SK-N-SH (cell line): ENCODE results near the gene CRIP3. TPM values are rescaled to one million over a fixed set of nuclear protein-coding genes. Genes with fewer than 3 reads are reported as not detected.

Experiments used
- CTCF ChIA-PET: fragments of 300-600, 350-600 bp; formaldehyde crosslinking; extraction: SDS; loops from one replicate; lab custom pipeline; 2021; lab: Yijun Ruan, JAX
- POLR2A ChIA-PET: fragments of 350-600 bp; sonication (Branson Sonifier 250); formaldehyde crosslinking; extraction: SDS; loops from one replicate; lab custom pipeline; 2020; ENCODE audit warnings: antibody characterized with exemption, inconsistent platforms; lab: Yijun Ruan, JAX
- DNase-seq: peaks from one replicate; pipeline ENCODE4 v3.0.0; 2012
- H2AFZ ChIP-seq: fragments of 200-600 bp; sonication (generic); 2 replicates; pipeline ENCODE4 v1.8.1; 2016; ENCODE audit warnings: antibody characterized with exemption, mild to moderate bottlenecking, low read depth
- H3F3A ChIP-seq: fragments of 200-600 bp; sonication (generic); replicated peaks from 2 replicates; pipeline ENCODE3; 2016; ENCODE audit warnings: antibody characterized with exemption, mild to moderate bottlenecking; ENCODE audit not compliant: insufficient read depth
- H3K27ac ChIP-seq, 2 experiments: fragments of 200-500 bp in 1 of 2; fragments of 200-600 bp in 1 of 2; sonication (Bioruptor generic) in 1 of 2; sonication (generic), shearing (Covaris generic) in 1 of 2; 2 replicates each; pipeline versions ENCODE4 v1.5.1 to v1.6.1; 2014 to 2016; ENCODE audit warnings: low read depth in 2 of 2, inconsistent platforms in 1 of 2, low read length in 1 of 2, mild to moderate bottlenecking in 1 of 2, mixed read lengths in 1 of 2
- H3K27me3 ChIP-seq: fragments of 200-600 bp; sonication (generic), shearing (Covaris generic); 2 replicates; pipeline ENCODE4 v1.6.1; 2016; ENCODE audit warnings: mixed run types; ENCODE audit not compliant: insufficient read depth
- H3K36me3 ChIP-seq, 2 experiments: fragments of 200-500 bp in 1 of 2; fragments of 200-600 bp in 1 of 2; sonication (Bioruptor generic) in 1 of 2; sonication (generic) in 1 of 2; replicated peaks in 1 of 2; 2 replicates each; pipeline versions ENCODE3 to v1.5.1; 2014 to 2016; ENCODE audit warnings: low read length in 1 of 2, mild to moderate bottlenecking in 1 of 2; ENCODE audit not compliant: insufficient read depth in 2 of 2, control insufficient read depth in 1 of 2
- H3K4me1 ChIP-seq, 2 experiments: fragments of 200-500 bp in 1 of 2; fragments of 200-600 bp in 1 of 2; sonication (Bioruptor generic) in 1 of 2; sonication (generic), shearing (Covaris generic) in 1 of 2; 2 replicates each; pipeline versions ENCODE4 v1.5.1 to v1.6.1; 2014 to 2016; ENCODE audit warnings: low read depth in 1 of 2, low read length in 1 of 2, mixed run types in 1 of 2; ENCODE audit not compliant: insufficient read depth in 2 of 2, control insufficient read depth in 1 of 2
- H3K4me2 ChIP-seq: fragments of 200-600 bp; sonication (generic), shearing (Covaris generic); 2 replicates; pipeline ENCODE4 v1.6.1; 2017; ENCODE audit warnings: mixed run types
- H3K4me3 ChIP-seq, 2 experiments: fragments of 200-500 bp in 1 of 2; fragments of 200-600 bp in 1 of 2; sonication (Bioruptor generic) in 1 of 2; sonication (generic), shearing (Covaris generic) in 1 of 2; 2 replicates each; pipeline versions ENCODE4 v1.5.1 to v1.8.1; 2014 to 2016; ENCODE audit warnings: low read depth in 2 of 2, inconsistent platforms in 1 of 2, low read length in 1 of 2, mild to moderate bottlenecking in 1 of 2, mixed read lengths in 1 of 2, moderate library complexity in 1 of 2
- H3K79me2 ChIP-seq: fragments of 200-600 bp; sonication (generic); 2 replicates; pipeline ENCODE4 v1.8.1; 2017; ENCODE audit warnings: mild to moderate bottlenecking; ENCODE audit not compliant: insufficient read depth
- H3K9ac ChIP-seq: fragments of 200-600 bp; sonication (generic); 2 replicates; pipeline ENCODE4 v1.6.1; 2017; ENCODE audit warnings: mixed run types
- H3K9me2 ChIP-seq: fragments of 200-600 bp; sonication (generic); 2 replicates; pipeline ENCODE4 v1.6.1; 2017; ENCODE audit warnings: mixed run types
- H3K9me3 ChIP-seq: fragments of 200-600 bp; sonication (generic); 2 replicates; pipeline ENCODE4 v1.6.1; 2017; ENCODE audit warnings: mixed run types, mild to moderate bottlenecking, moderate library complexity
- H4K20me1 ChIP-seq: fragments of 200-600 bp; sonication (generic); 2 replicates; pipeline ENCODE4 v1.6.1; 2017; ENCODE audit warnings: mild to moderate bottlenecking, mixed run types; ENCODE audit not compliant: insufficient read depth
- CHD2 ChIP-seq: fragments of 150-350 bp; IDR thresholded peaks from 2 replicates; pipeline ENCODE4 v1.6.1; 2018; ENCODE audit warnings: low read length; ENCODE audit not compliant: partially characterized antibody
- EZH2phosphoT487 ChIP-seq: fragments of 200-600 bp; sonication (generic); IDR thresholded peaks from 2 replicates; pipeline ENCODE4 v1.6.1; 2017; ENCODE audit warnings: low read depth, mixed run types, mild to moderate bottlenecking, antibody characterized with exemption, moderate library complexity, borderline replicate concordance
- FOSL2 ChIP-seq: IDR thresholded peaks from 2 replicates; pipeline ENCODE4 v1.4.0; 2012; ENCODE audit warnings: low read depth, mild to moderate bottlenecking, moderate library complexity, borderline replicate concordance
- FOXJ3 ChIP-seq: sonication (generic); formaldehyde crosslinking; IDR thresholded peaks from 2 replicates; pipeline ENCODE4 v1.5.1; 2020; ENCODE audit warnings: mild to moderate bottlenecking, missing genetic modification reagents
- GATA2 ChIP-seq: sonication (generic); formaldehyde crosslinking; IDR thresholded peaks from 2 replicates; pipeline ENCODE4 v1.5.0; 2020; ENCODE audit warnings: mild to moderate bottlenecking, missing genetic modification reagents
- MEF2A ChIP-seq: IDR thresholded peaks from 2 replicates; pipeline ENCODE4 v1.4.0; 2012; ENCODE audit warnings: low read depth, borderline replicate concordance
- NFIC ChIP-seq: IDR thresholded peaks from 2 replicates; pipeline ENCODE4 v1.4.0; 2012; ENCODE audit warnings: borderline replicate concordance
- POLR2AphosphoS5 ChIP-seq: IDR thresholded peaks from 2 replicates; pipeline ENCODE4 v1.6.1; 2012; ENCODE audit warnings: low read depth, low read length
- RAD21 ChIP-seq: IDR thresholded peaks from 2 replicates; pipeline ENCODE4 v1.6.1; 2012; ENCODE audit warnings: mild to moderate bottlenecking, low read length
- RCOR1 ChIP-seq: fragments of 150-350 bp; IDR thresholded peaks from 2 replicates; pipeline ENCODE4 v1.6.1; 2017; ENCODE audit warnings: antibody characterized with exemption, low read length
- RFX5 ChIP-seq: IDR thresholded peaks from 2 replicates; pipeline ENCODE4 v1.6.1; 2012; ENCODE audit warnings: mild to moderate bottlenecking, improper control_type of control experiment, low read length
- RXRA ChIP-seq: IDR thresholded peaks from 2 replicates; pipeline ENCODE4 v1.4.0; 2012; ENCODE audit warnings: low read depth, mild to moderate bottlenecking, borderline replicate concordance
- SIN3A ChIP-seq: IDR thresholded peaks from 2 replicates; pipeline ENCODE4 v1.6.1; 2012; ENCODE audit warnings: low read depth, mild to moderate bottlenecking, low read length, moderate library complexity, borderline replicate concordance
- SMC3 ChIP-seq: IDR thresholded peaks from 2 replicates; pipeline ENCODE4 v1.6.1; 2012; ENCODE audit warnings: low read depth, low read length, improper control_type of control experiment
- TAF1 ChIP-seq: IDR thresholded peaks from 2 replicates; pipeline ENCODE4 v1.6.1; 2012; ENCODE audit warnings: low read depth, mild to moderate bottlenecking, low read length, moderate library complexity, borderline replicate concordance
- TCF12 ChIP-seq: IDR thresholded peaks from 2 replicates; pipeline ENCODE4 v1.4.0; 2012
- TEAD4 ChIP-seq: IDR thresholded peaks from 2 replicates; pipeline ENCODE4 v1.4.0; 2012; ENCODE audit warnings: mild to moderate bottlenecking, borderline replicate concordance; ENCODE audit not compliant: insufficient read depth
- WGBS: methylation state at CpG from one replicate; pipeline ENCODE4 v1.1.6; 2017; ENCODE audit warnings: low lambda C conversion rate; 5-methylcytosine and 5-hydroxymethylcytosine counted together
- polyA plus RNA-seq, 3 experiments: library from polyadenylated mRNA; depleted of rRNA; stranded (reverse); fragments of >200 nt; gene quantifications; 2 replicates each; pipeline ENCODE4 v1.2.3, GENCODE V29; 2012
- TF ChIP-seq, protein P1 (sequence below): IDR thresholded peaks from 2 replicates; pipeline ENCODE4 v1.6.1; 2012; ENCODE audit warnings: mild to moderate bottlenecking, low read depth, low read length, moderate library complexity
- TF ChIP-seq, protein P2 (sequence below): IDR thresholded peaks from 2 replicates; pipeline ENCODE4; 2012
- TF ChIP-seq, protein P3 (sequence below): IDR thresholded peaks from 2 replicates; pipeline ENCODE4 v1.4.0; 2012; ENCODE audit warnings: low read depth, borderline replicate concordance
- TF ChIP-seq, protein P4 (sequence below): IDR thresholded peaks from 2 replicates; pipeline ENCODE4 v1.4.0; 2012; ENCODE audit warnings: low read depth

Gene CRIP3
- polyA plus RNA-seq, 1 of the 3 experiments (the other 2 are of a cell fraction): not detected

DNA sequence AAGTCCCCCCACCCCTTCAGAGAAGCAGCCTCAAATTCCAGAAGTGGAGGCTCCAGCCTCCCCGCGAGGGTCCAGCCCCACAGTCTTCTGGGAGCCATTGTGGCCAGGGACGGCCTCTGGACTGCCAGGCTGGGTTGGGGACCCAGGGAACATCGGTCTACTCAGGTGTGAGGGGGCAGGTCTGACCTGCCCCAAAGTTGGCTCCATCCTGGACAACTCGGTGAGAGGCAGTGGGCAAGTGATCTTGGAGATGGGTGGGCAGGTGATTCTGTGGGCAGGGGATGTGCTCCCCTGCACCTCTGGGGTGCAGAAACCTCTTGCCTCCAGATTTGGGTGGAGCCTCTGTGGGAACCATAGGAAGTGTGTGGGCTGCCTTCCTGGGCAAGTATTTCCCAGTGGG is 22.8 kb downstream of the CRIP3 start:
- Histone ChIP-seq H2AFZ (no peak overlapping the region), H3F3A (no peaks in the 10 kb centered on the region), H3K9me3 (no peaks in the 10 kb centered on the region), H3K4me2 (no peak overlapping the region), H3K27ac (no peak overlapping the region), H3K27me3 (no peaks in the 10 kb centered on the region), H3K4me1 (no peaks in the 10 kb centered on the region), H3K9ac (no peak overlapping the region), H3K4me3 (no peak overlapping the region), H3K79me2 (no peaks in the 10 kb centered on the region), H3K36me3 (no peaks in the 10 kb centered on the region), H3K9me2 (no peaks in the 10 kb centered on the region), H4K20me1 (no peaks in the 10 kb centered on the region)
- no peak for DNase-seq
- TF ChIP-seq EZH2phosphoT487: no peak
- no peak for TF ChIP-seq NFIC
- TF ChIP-seq RAD21: no peak
- no peak for TF ChIP-seq RXRA
- TF ChIP-seq SIN3A: no peak
- no peak for TF ChIP-seq CHD2
- no peak for TF ChIP-seq FOXJ3
- no peak for TF ChIP-seq RFX5
- no peak for TF ChIP-seq POLR2AphosphoS5
- TF ChIP-seq, protein P1, sequence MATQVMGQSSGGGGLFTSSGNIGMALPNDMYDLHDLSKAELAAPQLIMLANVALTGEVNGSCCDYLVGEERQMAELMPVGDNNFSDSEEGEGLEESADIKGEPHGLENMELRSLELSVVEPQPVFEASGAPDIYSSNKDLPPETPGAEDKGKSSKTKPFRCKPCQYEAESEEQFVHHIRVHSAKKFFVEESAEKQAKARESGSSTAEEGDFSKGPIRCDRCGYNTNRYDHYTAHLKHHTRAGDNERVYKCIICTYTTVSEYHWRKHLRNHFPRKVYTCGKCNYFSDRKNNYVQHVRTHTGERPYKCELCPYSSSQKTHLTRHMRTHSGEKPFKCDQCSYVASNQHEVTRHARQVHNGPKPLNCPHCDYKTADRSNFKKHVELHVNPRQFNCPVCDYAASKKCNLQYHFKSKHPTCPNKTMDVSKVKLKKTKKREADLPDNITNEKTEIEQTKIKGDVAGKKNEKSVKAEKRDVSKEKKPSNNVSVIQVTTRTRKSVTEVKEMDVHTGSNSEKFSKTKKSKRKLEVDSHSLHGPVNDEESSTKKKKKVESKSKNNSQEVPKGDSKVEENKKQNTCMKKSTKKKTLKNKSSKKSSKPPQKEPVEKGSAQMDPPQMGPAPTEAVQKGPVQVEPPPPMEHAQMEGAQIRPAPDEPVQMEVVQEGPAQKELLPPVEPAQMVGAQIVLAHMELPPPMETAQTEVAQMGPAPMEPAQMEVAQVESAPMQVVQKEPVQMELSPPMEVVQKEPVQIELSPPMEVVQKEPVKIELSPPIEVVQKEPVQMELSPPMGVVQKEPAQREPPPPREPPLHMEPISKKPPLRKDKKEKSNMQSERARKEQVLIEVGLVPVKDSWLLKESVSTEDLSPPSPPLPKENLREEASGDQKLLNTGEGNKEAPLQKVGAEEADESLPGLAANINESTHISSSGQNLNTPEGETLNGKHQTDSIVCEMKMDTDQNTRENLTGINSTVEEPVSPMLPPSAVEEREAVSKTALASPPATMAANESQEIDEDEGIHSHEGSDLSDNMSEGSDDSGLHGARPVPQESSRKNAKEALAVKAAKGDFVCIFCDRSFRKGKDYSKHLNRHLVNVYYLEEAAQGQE: no peak
- TF ChIP-seq, protein P2, sequence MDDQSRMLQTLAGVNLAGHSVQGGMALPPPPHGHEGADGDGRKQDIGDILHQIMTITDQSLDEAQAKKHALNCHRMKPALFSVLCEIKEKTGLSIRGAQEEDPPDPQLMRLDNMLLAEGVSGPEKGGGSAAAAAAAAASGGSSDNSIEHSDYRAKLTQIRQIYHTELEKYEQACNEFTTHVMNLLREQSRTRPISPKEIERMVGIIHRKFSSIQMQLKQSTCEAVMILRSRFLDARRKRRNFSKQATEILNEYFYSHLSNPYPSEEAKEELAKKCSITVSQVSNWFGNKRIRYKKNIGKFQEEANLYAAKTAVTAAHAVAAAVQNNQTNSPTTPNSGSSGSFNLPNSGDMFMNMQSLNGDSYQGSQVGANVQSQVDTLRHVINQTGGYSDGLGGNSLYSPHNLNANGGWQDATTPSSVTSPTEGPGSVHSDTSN: no peak
- ChIA-PET POLR2A (no interaction called here), CTCF (no interaction called here)
- 80% methylated on average over 3 of the region's 5 CpGs for WGBS

DNA sequence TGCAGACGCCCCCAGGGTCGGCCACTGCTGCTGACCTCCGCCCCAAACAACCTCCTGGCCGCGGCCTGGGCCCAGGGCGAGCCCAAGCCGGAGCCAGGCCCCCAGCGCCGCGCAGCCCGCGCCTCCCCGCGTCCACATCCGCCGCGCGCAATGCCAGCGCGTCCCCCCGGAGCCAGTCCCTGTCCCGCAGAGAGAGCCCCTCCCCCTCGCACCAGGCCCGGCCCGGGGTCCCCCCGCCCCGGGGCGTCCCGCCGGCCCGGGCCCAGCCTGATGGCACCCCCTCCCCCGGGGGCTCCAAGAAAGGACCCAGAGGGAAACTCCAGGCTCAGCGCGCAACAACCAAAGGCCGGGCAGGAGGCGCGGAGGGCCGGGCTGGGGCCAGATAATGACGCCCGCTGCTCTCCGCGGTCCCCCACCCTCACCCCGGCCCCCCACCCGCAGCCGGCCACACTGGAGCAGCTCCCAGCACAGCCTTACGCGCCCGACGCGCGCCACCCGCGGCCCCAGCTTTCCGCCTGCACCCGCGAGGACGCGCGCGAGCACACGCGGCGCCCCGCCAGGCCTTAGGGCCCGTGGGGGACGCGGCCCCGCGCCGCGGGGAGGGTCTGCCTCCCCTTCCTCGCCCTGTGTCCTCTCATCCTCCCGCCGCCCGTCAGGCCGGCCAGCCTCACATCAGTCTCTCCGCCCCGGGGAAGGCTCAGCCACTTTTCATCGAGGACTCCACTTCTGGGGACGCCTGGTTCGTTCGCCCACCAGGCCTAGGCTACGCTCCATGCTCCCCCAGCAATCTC is 23.4 kb downstream of the CRIP3 start:
- Histone ChIP-seq H3K36me3 (no peaks in the 10 kb centered on the region), H3K27me3 (no peaks in the 10 kb centered on the region), H3F3A (no peaks in the 10 kb centered on the region), H3K4me2 (no peak overlapping the region), H3K4me3 (no peak overlapping the region), H3K9me3 (no peaks in the 10 kb centered on the region), H3K9ac (no peak overlapping the region), H2AFZ (no peak overlapping the region), H3K4me1 (no peaks in the 10 kb centered on the region), H3K27ac (no peak overlapping the region), H3K9me2 (no peaks in the 10 kb centered on the region), H4K20me1 (no peaks in the 10 kb centered on the region), H3K79me2 (no peaks in the 10 kb centered on the region)
- whole genome bisulfite sequencing: 82% methylated on average over 51 of the region's 83 CpGs
- no peak for DNase-seq
- ChIA-PET CTCF (no interaction called here), POLR2A (no interaction called here)
- TF ChIP-seq RFX5 (no peak), SMC3 (no peak), RCOR1 (no peak), GATA2 (CRISPR knock-in tag) (no peak), RXRA (no peak), CHD2 (no peak), SIN3A (no peak), FOSL2 (no peak), TCF12 (no peak), TEAD4 (no peak), MEF2A (no peak), TAF1 (no peak)
- TF ChIP-seq, protein P2: no peak
- TF ChIP-seq, protein P3, sequence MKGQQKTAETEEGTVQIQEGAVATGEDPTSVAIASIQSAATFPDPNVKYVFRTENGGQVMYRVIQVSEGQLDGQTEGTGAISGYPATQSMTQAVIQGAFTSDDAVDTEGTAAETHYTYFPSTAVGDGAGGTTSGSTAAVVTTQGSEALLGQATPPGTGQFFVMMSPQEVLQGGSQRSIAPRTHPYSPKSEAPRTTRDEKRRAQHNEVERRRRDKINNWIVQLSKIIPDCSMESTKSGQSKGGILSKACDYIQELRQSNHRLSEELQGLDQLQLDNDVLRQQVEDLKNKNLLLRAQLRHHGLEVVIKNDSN: no peak
- TF ChIP-seq, protein P4, sequence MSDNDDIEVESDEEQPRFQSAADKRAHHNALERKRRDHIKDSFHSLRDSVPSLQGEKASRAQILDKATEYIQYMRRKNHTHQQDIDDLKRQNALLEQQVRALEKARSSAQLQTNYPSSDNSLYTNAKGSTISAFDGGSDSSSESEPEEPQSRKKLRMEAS: no peak
